T-cell (primary cell): Measurements from ENCODE around the gene BOLL. TPM values are rescaled to one million over a fixed set of nuclear protein-coding genes. Genes with fewer than 3 reads are reported as not detected.
"Not testable (repeated sequence)": the region's sequence is repeated elsewhere in the genome, so short reads cannot be mapped to it uniquely, and the experiment has no call there.

Source experiments
- ATAC-seq, 4 experiments: fragments of 200-7000 bp in 3 of 4; fragments of 150-1000 bp in 1 of 4; cut with Tn5 transposase; replicated peaks in 1 of 4; 1 replicate in 3 of 4; 2 replicates in 1 of 4; pipeline ENCODE4 v1.10.0; 2021; ENCODE audit warnings: moderate library complexity in 3 of 4, mild to moderate bottlenecking in 2 of 4, moderate number of reproducible peaks in 1 of 4
- CTCF ChIA-PET, 2 donors: fragments of 300-600 bp; sonication (Branson Sonifier 250); formaldehyde crosslinking; loops; one replicate each; lab custom pipeline; 2022; ENCODE audit warnings: antibody characterized with exemption in 2 of 2; lab: Charles Lee
- POLR2A ChIA-PET, 2 donors: fragments of 300-600 bp; sonication (Branson Sonifier 250); formaldehyde crosslinking; loops; one replicate each; lab custom pipeline; 2022; ENCODE audit warnings: antibody characterized with exemption in 2 of 2; lab: Charles Lee
- DNase-seq, 35 experiments: peaks; one replicate each; pipeline versions ENCODE4 v3.0.0 to v3.0.0-alpha.2; 2013 to 2023
- H3K27ac ChIP-seq: one replicate; pipeline ENCODE4 v1.5.1; 2013; ENCODE audit warnings: low read length
- H3K27me3 ChIP-seq, 2 experiments: replicated peaks in 1 of 2; 1 replicate in 1 of 2; 2 replicates in 1 of 2; pipeline versions ENCODE4 v1.6.1 to v1.7.0; 2013; ENCODE audit warnings: low read length in 1 of 2, mixed read lengths in 1 of 2; ENCODE audit not compliant: control insufficient read depth in 2 of 2, insufficient read depth in 2 of 2; ENCODE audit errors: extremely low read depth in 1 of 2
- H3K36me3 ChIP-seq, 2 donors: 1 replicate in 1 of 2; 2 replicates in 1 of 2; pipeline versions ENCODE4 v1.6.1 to v1.7.0; 2013; ENCODE audit warnings: low read length in 1 of 2; ENCODE audit not compliant: control insufficient read depth in 2 of 2, insufficient read depth in 1 of 2; ENCODE audit errors: extremely low read depth in 1 of 2
- H3K4me1 ChIP-seq, 2 experiments: 1 replicate in 1 of 2; 2 replicates in 1 of 2; pipeline versions ENCODE4 v1.6.1 to v1.7.0; 2013; ENCODE audit warnings: low read length in 2 of 2, mixed read lengths in 1 of 2; ENCODE audit not compliant: insufficient read depth in 2 of 2, control insufficient read depth in 1 of 2; ENCODE audit errors: extremely low read depth in 1 of 2
- H3K4me3 ChIP-seq, 2 donors: 1 replicate in 1 of 2; 2 replicates in 1 of 2; pipeline versions ENCODE4 v1.5.1 to v1.7.0; 2013; ENCODE audit warnings: mild to moderate bottlenecking in 2 of 2, low read length in 1 of 2, moderate library complexity in 1 of 2; ENCODE audit not compliant: control insufficient read depth in 1 of 2; ENCODE audit errors: extremely low read depth in 1 of 2
- H3K9me3 ChIP-seq: 2 replicates; pipeline ENCODE4 v1.7.0; 2013
- H3K27ac Mint-ChIP-seq, 2 donors: one replicate each; pipeline ENCODE4 v1.8.0; 2020 to 2021; ENCODE audit warnings: mild to moderate bottlenecking in 2 of 2, mixed read lengths in 2 of 2
- H3K27me3 Mint-ChIP-seq, 2 donors: one replicate each; pipeline ENCODE4 v1.8.0; 2021 to 2022; ENCODE audit warnings: mixed read lengths in 2 of 2
- H3K36me3 Mint-ChIP-seq: one replicate; pipeline ENCODE4 v1.8.0; 2021; ENCODE audit warnings: mixed read lengths
- H3K4me1 Mint-ChIP-seq, 3 donors: one replicate each; pipeline ENCODE4 v1.8.0; 2020 to 2022; ENCODE audit warnings: mixed read lengths in 3 of 3, mild to moderate bottlenecking in 1 of 3
- H3K4me3 Mint-ChIP-seq, 3 donors: one replicate each; pipeline ENCODE4 v1.8.0; 2020 to 2022; ENCODE audit warnings: mild to moderate bottlenecking in 3 of 3, mixed read lengths in 3 of 3, moderate library complexity in 3 of 3
- H3K9me3 Mint-ChIP-seq, 3 donors: one replicate each; pipeline ENCODE4 v1.8.0; 2020 to 2022; ENCODE audit warnings: mixed read lengths in 3 of 3
- WGBS: methylation state at CpG from one replicate; pipeline ENCODE4 v1.1.5; 2013; ENCODE audit warnings: missing lambda C conversion rate; ENCODE audit not compliant: insufficient coverage; 5-methylcytosine and 5-hydroxymethylcytosine counted together
- total RNA-seq, 35 experiments: library from RNA in 6 of 35; stranded (reverse) in 6 of 35; fragments of 120-200 nt in 1 of 35; gene quantifications; one replicate each; pipeline versions ENCODE4 v1.2.1 to v1.2.4 and lab custom pipeline; 2013 to 2026

BOLL gene, protein sequence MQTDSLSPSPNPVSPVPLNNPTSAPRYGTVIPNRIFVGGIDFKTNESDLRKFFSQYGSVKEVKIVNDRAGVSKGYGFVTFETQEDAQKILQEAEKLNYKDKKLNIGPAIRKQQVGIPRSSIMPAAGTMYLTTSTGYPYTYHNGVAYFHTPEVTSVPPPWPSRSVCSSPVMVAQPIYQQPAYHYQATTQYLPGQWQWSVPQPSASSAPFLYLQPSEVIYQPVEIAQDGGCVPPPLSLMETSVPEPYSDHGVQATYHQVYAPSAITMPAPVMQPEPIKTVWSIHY
- total RNA-seq: not detected
- not detected for total RNA-seq (2013)
- 0 to 0.07 (median 0) reads per million in 29 experiments for total RNA-seq (lab: John Stamatoyannopoulos, UW)

DNA sequence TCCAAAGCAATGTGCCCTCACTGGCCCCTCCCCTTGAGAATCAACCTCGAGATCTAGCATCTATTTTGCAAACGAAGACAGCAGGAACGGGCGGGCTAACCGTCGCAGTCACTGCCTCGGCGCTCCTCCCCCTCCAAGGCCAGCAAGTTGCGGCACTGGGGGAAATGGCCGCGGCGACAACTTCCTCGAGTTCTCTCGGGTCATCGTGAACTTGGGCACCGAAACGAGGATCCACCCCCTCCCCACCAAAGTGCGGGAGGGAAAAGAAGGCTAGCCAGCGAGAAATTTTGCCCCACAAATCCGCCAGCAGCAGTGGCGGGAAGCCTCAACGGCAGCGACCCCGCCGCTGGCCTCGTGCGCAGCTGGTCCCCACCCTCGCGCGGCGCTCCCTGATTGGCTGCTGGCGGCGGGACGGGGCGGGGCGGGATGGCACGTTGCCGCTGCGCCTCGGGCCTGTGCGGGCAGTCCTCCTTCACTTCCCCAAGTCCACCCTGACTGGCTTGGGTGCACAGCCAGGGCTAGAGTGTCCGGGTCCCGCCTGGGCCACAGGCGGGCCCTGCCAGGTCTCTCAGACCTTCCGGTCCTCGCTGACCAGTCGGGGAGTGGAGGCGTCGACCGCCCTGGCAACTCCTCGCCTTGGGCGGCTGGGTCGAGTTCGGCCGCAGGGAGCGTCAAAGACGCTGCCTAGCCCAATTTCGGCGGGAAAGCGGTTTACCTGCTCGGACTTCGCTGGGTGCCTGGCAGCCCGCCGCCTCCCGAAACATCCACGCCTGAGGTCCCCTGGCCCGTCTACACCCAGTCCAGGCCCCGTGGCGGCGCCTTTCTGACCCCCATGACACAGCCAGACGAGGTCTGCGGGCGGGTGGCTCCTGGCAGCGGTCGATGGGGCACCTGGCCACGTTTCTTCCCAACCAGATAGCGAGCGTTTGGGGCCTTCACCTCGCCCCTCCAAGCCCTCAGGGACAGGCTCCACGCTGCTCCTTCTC is at the start of gene BOLL:
Gene BOLL (minus strand): TSS at position 364 of the 986 bp plus-strand sequence. CDS start 3,469 bp downstream, outside the sequence.
- Mint-ChIP-seq H3K36me3 (no peaks in the 10 kb centered on the region), H3K9me3 (no peaks in the 10 kb centered on the region), H3K4me1 (peaks cover 0 to 1% (median 0%) of the 10 kb centered on the region in 3 donors), H3K27ac (no peak within 1 kb of the TSS), H3K4me3 (peak within 1 kb of the TSS; percentile 65 to 78 (median 77)), H3K27me3 (peaks cover 14 to 23% of the 10 kb centered on the region in 2 donors)
- Histone ChIP-seq H3K36me3 (no peaks in the 10 kb centered on the region), H3K4me1 (peaks cover 0 to 14% of the 10 kb centered on the region in 2 experiments), H3K9me3 (no peaks in the 10 kb centered on the region), H3K4me3 (peak within 1 kb of the TSS; percentile 57 to 82), H3K27me3 (peaks cover 0 to 26% of the 10 kb centered on the region in 2 experiments), H3K27ac (no peak within 1 kb of the TSS)
- DNase-seq (no peak), ATAC-seq (no peak)
- WGBS: 93% methylated on average over 73 of the region's 80 CpGs
- ChIA-PET POLR2A (no interaction called here), CTCF (no interaction called here)

DNA sequence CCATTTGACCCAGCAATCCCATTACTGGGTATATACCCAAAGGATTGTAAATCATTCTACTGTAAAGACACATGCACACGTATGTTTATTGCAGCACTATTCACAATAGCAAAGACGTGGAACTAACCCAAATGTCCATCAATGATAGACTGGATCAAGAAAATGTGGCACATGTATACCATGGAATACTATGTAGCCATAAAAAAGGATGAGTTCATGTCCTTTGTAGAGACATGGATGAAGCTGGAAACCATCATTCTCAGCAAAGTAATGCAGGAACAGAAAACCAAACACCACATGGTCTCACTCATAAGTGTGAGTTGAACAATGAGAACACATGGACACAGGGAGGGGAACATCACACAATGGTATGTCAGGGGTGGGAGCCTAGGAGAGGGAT is 49.7 kb upstream of the BOLL start:
- H3K4me1 ChIP-seq: peaks cover 12 to 20% of the 10 kb centered on the region in 2 experiments
- H3K9me3 ChIP-seq, DNase-seq, H3K36me3 ChIP-seq, H3K27me3 ChIP-seq, H3K4me3 ChIP-seq, H3K4me3 Mint-ChIP-seq, H3K27me3 Mint-ChIP-seq, H3K27ac ChIP-seq, ATAC-seq, POLR2A ChIA-PET, CTCF ChIA-PET: not testable (repeated sequence)
- peaks cover 7 to 22% (median 7%) of the 10 kb centered on the region in 3 donors for H3K9me3 Mint-ChIP-seq
- WGBS: no CpG with 5 or more reads among the region's 2 CpGs
- peaks cover 14% of the 10 kb centered on the region for H3K36me3 Mint-ChIP-seq
- peaks cover 32 to 34% (median 33%) of the 10 kb centered on the region in 3 donors for H3K4me1 Mint-ChIP-seq
- peak overlapping the region; percentile 3 to 42 for H3K27ac Mint-ChIP-seq

DNA sequence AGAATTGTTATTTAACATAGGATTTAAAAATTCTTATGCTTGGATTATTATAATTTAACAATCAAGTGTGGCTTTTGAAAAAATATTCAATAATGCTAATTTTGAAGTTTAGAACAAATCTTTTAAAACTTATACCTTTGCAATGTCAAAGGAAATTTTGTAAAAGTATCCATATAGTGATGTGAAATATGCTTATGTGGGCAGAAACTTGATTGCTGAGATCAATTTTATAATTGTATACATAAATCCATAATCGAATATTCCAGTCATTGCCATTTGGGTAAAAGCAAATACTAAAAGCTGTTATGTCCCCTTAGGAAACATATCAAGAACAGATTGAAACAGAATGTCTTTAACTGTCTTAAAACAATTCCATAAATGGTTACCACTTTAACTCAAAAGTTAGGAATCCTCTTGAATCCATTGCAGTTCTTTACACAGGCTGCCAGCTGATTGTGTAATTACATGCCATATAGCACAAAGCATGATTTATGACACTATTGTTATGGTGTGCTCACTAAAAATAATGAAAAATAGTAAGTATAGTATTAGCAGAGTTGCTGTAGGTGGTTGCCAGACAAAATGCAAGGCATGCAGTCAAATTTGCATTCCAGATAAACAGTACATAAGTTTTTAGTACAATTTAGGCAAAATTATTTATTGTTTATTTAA is 43.5 kb upstream of the BOLL start:
- Histone ChIP-seq H3K36me3 (no peaks in the 10 kb centered on the region), H3K4me3 (no peak overlapping the region), H3K27ac (no peak overlapping the region), H3K27me3 (no peaks in the 10 kb centered on the region), H3K4me1 (no peaks in the 10 kb centered on the region), H3K9me3 (no peaks in the 10 kb centered on the region)
- WGBS: no CpG with 5 or more reads among the region's 1 CpG
- POLR2A ChIA-PET: no interaction called here
- Mint-ChIP-seq H3K4me3 (no peak overlapping the region), H3K36me3 (peaks cover 14% of the 10 kb centered on the region), H3K27me3 (no peaks in the 10 kb centered on the region), H3K27ac (no peak overlapping the region), H3K4me1 (peaks cover 0 to 17% (median 5%) of the 10 kb centered on the region in 3 donors), H3K9me3 (peaks cover 0 to 16% (median 7%) of the 10 kb centered on the region in 3 donors)
- DNase-seq: no peak
- CTCF ChIA-PET: no interaction called here
- ATAC-seq: no peak

DNA sequence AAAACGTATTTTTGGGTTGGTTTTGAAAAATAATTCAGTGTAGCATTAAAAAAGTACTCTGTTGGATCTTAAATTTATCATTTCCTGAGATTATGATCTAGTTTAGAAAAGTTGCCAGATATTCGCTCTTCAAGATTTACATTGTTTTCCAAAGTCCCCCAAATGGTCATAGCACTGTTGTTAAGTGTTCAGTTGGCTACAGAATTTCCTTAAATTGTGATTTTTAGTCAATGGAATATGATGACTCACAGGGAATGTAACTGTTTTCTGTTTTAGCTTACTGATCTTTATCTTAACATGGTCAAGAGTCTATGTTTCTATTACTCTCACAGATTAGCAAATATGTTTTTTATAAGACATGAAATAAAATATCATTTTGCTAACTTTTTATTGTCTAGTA is 42.5 kb upstream of the BOLL start:
- ATAC-seq (no peak), DNase-seq (no peak)
- WGBS: no CpG with 5 or more reads among the region's 2 CpGs
- Histone ChIP-seq H3K36me3 (no peaks in the 10 kb centered on the region), H3K27me3 (no peaks in the 10 kb centered on the region), H3K27ac (no peak overlapping the region), H3K9me3 (no peaks in the 10 kb centered on the region), H3K4me1 (no peaks in the 10 kb centered on the region), H3K4me3 (no peak overlapping the region)
- peaks cover 16% of the 10 kb centered on the region for H3K36me3 Mint-ChIP-seq
- peaks cover 1 to 21% (median 5%) of the 10 kb centered on the region in 3 donors for H3K4me1 Mint-ChIP-seq
- H3K27ac Mint-ChIP-seq: no peak overlapping the region
- POLR2A ChIA-PET: no interaction called here
- H3K4me3 Mint-ChIP-seq: no peak overlapping the region
- peaks cover 0 to 16% (median 7%) of the 10 kb centered on the region in 3 donors for H3K9me3 Mint-ChIP-seq
- no peaks in the 10 kb centered on the region for H3K27me3 Mint-ChIP-seq
- CTCF ChIA-PET: no interaction called here

DNA sequence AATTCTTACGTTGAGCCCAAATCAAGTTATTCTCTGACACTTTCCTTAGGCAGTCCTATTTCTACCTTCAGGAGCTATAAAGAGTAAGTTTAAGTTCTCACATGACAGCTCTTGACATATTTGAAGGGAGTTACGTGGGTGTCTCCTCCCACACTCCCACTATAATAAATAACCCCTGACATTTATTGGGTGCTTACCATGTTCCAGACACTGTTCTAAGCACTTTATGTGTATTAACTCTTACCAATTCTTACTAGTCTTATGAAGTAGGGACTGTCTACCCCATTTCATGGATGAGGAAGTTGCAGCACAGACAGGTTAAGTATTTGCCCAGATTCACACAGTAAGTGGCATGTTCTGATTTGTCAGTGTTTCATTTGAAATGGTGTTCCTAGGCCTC is 37.2 kb upstream of the BOLL start:
- no peak overlapping the region for H3K4me3 ChIP-seq
- no peak for ATAC-seq
- Mint-ChIP-seq H3K4me3 (no peak overlapping the region), H3K27me3 (no peaks in the 10 kb centered on the region), H3K27ac (no peak overlapping the region), H3K4me1 (peaks cover 17 to 46% (median 21%) of the 10 kb centered on the region in 3 donors), H3K36me3 (peaks cover 35% of the 10 kb centered on the region), H3K9me3 (no peaks in the 10 kb centered on the region)
- H3K27ac ChIP-seq: no peak overlapping the region
- no peaks in the 10 kb centered on the region for H3K27me3 ChIP-seq
- no peaks in the 10 kb centered on the region for H3K36me3 ChIP-seq
- WGBS: no CpG with 5 or more reads among the region's 2 CpGs
- DNase-seq: no peak
- ChIA-PET CTCF (interaction anchor here in 1 of 2 donors (0.6 kb wide), 1 partner anchor 144 kb away, joined by 3 read pairs; no protein-coding TSS in a partner anchor), POLR2A (no interaction called here)
- no peaks in the 10 kb centered on the region for H3K4me1 ChIP-seq
- no peaks in the 10 kb centered on the region for H3K9me3 ChIP-seq
